CD4-positive, alpha-beta T cell treated with Interleukin-21 for 1 hour (primary cell): Measurements from ENCODE around the gene PPP1R12B.
A peak's percentile ranks its signal among the peaks of the same experiment; 100 is the strongest.
"Not testable (repeated sequence)": the region's sequence is repeated elsewhere in the genome, so short reads cannot be mapped to it uniquely, and the experiment has no call there.

Source experiments
- DNase-seq: peaks from one replicate; pipeline ENCODE4 v3.0.0-alpha.2; 2020

PPP1R12B gene

GRCh38 chr1:202349206-202349928 lies 868 bp downstream of the PPP1R12B start:
- DNase-seq = peak; percentile 42

DNA sequence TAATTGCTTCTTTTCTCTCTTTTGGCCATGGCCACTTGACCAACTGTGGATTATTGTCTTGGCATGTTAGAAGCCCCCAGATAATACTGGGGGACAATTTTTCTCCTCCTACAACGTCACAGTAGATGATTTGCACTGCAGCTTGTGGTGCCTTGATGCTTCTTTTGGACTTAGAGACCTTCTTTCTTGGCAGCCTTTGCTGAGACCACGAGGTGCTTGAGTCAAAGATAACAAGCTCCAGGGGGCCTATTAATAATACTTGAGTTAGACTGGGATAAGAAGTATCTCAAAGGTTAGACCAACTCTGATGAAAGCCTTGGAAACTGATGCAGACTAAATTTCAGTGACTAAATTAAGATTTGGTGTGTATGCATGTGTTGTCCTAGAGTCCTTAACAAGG lies 3.2 kb downstream of the PPP1R12B start:
- no peak for DNase-seq

GRCh38 chr1:202352583-202353197 lies 4.2 kb downstream of the PPP1R12B start:
- DNase-seq = not testable (repeated sequence)

- DNase-seq = no peak
Measured at GRCh38 chr1:202355944-202356553, 7.5 kb downstream of the PPP1R12B start.

DNA sequence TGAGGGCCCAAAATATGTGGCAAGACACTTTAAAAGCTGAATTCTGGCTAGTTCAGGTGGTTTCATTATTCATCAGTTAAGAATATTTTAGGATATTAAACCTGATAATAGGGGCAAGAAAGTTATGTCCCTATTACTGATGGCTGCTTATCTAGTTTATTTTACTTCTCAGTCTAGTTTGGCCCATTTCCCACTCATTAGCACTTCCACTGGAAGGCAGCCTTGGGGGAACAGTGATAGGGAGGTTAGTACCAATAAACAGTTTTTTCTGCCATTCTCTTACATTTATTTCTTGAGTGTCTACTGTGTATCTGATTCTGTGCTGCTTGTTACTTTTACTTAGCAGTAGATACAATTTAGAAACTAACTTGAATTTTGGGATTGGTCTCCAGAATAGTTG lies 9.0 kb downstream of the PPP1R12B start:
- no peak for DNase-seq

DNA sequence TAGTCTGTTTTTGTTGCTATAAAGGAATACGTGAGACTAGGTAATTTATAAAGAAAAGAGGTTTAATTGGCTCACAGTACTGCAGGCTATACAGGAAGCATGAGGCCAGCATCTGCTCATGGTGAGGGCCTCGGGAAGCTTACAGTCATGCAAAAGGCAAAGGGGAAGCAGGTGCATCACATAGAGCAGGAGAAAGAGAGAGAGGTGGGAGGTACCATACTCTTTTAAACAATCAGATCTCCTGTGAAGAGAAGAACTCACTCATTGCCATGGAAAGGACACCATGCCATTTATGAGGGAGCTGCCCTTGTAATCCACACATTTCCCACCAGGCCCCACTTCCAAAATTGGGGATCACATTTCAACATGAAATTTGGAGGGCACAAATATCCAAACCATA lies 12.7 kb downstream of the PPP1R12B start:
- no peak for DNase-seq

GRCh38 chr1:202361701-202362100 lies 13.2 kb downstream of the PPP1R12B start:
- DNase-seq = no peak

GRCh38 chr1:202362212-202362611 lies 13.7 kb downstream of the PPP1R12B start:
- no peak for DNase-seq

DNA sequence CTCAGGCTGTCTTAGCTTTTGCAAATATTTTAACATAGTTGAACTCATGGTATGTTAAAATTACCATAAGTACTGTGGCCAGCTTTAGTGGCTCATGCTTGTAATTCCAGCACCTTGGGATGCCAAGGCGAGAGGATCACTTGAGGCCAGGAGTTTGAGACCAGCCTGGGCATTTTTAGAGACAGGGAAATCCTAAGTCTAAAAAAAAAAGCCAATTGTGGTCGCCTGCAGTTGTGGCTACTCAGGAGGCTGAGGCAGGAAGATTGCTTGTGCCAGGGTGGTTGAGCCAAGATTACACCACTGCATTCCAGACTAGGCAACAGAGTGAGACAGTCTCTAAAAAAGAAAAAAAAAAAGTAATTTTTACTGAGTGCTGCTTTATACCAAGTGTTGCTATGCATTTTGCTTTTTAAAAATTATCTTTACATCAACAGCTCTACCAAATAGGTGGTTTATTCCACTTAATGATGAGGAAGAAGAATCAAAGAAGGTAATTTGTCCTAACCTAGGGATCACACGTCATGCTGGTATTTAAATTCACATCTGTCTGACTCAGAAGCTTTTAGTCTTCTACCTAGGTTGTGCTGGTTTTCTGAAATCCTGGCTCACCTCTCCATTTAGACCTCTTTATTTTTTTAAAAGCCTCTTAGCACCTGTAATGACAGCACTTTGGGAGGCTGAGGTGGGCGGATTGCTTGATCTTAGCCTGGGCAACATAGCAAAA lies 16.8 kb downstream of the PPP1R12B start:
- DNase-seq = no peak

- no peak for DNase-seq
Measured at GRCh38 chr1:202367271-202367670, 18.8 kb downstream of the PPP1R12B start.

DNA sequence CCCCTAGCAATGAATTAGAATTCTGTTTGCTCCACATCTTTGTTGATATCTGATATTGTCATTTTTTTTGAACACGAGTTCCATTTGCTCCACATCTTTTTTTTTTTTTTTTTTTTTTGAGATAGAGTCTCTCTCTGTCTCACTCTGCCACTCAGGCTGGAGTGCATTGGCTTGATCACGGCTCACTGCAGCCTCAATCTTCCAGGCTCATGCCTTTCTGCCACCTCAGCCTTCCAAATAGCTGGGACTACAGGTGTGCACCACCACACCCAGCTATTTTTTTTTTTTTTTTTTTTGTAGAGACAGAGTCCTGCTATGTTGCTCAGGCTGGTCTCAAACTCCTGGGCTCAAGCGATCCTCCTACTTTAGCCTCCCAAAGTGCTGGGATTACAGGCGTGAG lies 22.4 kb downstream of the PPP1R12B start:
- DNase-seq = not testable (repeated sequence)

DNA sequence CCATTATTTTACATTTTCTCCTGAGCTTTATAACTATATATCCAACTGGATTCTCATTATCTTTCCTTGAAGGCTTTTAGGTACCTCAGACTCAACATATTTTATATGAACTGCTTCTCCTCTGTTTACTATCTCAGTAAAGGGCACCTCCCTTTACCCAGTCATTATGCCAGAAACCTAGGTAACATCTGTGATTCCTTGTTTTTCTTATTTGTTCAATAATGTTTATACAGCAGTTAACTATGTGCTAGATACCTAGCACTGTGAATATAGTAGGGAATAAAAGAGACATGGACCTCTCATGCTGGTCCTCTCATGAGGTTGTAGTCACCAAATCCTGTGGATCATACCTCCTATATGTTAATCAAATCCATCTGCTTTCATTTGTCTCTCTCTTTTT lies 25.6 kb downstream of the PPP1R12B start:
- no peak for DNase-seq

DNA sequence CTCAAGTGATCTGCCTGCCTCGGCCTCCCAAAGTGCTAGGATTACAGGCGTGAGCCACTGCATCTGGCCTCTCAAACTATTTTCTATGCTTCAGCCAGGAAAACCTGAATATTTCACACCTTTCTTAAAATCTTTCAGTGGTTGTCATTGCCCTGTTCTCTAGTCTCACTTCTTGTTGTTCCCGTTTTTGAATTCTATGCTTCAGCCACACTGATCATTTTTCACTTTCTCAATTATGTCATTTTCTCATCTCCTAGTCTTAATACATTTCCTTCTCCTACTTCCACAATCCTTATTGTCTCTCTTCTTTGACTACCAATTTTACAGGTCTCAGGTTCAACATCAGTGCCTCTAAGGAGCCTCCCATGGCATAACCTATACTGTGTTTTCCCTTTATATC lies 26.7 kb downstream of the PPP1R12B start:
- not testable (repeated sequence) for DNase-seq

DNA sequence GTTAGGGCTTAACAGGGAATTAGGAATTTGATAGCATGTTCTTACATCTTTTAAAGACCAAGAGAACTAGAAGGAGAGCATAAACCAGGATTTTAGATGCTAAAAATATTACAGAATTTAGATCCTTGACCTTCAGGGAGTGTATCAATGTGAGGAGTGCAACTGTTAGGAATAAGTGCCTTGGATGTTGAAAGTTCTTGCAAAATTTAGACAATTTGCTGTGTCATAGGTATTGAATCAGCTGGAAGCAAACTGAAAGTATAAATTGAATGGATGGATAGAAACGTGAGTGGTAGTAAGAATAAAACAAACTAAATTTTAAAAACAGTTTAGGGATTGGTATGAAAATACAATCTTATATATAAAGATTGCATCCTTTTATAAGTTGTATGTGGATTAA lies 27.7 kb downstream of the PPP1R12B start:
- DNase-seq = no peak

DNA sequence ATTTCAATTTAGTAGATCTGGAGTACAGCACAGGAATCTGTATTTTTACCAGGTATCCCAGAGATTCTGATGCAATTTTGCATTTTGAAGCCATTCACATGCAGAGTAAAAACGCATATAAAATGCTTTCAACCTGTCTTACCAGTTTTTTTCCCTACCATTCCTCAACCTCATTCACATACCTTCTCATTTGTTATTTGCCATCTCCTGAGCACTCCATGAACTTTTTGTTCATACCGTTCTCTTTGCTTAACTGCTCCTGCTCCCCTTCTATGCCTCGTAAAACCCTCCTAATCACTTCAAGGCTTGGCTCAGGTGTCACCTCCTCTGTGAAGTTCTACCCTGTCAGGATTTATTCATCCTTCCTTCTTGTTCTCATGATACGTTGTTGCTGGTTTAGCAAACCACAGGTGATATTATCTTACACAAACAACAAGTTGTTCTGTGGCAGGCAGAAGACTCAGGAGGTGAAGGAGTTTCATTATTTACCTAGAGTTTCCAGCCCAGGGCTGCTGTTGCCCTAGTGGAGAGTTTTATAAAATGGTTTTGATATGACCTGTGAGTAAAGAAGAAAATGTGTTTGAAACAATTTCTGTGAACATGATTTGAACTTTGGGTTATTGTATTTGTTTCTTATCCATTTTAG lies 31.5 kb downstream of the PPP1R12B start:
- DNase-seq = peak; percentile 22

DNA sequence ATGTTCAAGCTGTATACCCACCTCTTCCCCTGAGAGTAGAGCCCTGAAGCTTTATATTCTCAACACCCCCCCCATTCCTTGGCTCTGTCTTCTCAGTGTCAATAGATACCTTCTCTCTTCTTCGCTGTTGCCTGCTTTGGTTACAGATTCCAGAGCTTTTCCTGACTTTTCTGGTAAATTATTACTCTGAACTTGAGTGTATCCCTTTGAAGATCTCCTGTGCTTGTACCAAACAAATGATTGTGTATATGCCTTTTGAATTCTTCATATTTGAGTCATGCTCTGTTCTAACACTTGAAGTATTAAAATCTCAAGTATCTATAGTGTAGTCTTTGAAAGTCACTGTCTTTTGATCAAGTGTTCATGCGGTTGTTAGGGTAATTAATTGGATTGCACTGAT lies 32.0 kb downstream of the PPP1R12B start:
- not testable (repeated sequence) for DNase-seq

- DNase-seq = not testable (repeated sequence)
Measured at GRCh38 chr1:202381867-202382266, 33.4 kb downstream of the PPP1R12B start.

DNA sequence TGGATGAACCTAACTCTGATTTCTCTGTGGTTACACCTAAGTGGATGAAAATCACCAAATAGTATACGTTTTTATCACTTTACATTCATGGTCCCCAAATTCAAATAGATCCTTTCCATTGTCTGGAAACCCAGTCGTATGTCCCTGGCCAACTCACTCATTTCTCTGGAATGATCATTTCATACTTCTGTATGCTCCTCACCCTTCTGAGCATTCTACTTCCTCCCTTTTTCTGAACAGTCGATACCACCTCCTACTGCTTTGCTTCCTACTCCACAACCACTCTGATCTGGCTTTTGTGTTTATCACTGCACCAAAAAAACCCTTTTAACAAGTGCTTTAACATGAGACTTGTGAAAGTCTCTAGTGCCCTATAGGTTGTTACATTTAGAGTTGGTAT lies 47.3 kb downstream of the PPP1R12B start:
- not testable (repeated sequence) for DNase-seq

GRCh38 chr1:202397256-202397655 lies 48.8 kb downstream of the PPP1R12B start:
- DNase-seq = no peak

- DNase-seq = not testable (repeated sequence)
Measured at GRCh38 chr1:202398439-202398838, 49.9 kb downstream of the PPP1R12B start.

DNA sequence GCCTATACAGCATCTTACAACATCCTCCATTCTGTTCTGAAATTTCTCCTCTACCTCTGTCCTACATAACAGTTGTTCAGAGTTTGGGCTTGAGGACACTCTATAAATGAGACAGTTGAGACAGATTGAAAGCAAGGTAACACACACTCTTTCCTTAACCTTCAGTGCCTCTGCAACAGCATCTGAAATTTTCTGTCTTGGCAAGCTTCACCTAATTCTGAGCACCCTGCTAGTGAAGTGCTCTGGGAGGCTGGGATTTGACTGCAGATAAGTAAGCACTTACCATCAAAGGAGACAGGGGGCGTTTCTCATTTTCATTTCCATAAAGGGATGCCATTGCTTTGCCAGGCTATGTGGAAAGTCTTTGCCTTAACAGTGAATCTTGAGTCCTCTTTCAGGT lies 53.3 kb downstream of the PPP1R12B start:
- not testable (repeated sequence) for DNase-seq

DNA sequence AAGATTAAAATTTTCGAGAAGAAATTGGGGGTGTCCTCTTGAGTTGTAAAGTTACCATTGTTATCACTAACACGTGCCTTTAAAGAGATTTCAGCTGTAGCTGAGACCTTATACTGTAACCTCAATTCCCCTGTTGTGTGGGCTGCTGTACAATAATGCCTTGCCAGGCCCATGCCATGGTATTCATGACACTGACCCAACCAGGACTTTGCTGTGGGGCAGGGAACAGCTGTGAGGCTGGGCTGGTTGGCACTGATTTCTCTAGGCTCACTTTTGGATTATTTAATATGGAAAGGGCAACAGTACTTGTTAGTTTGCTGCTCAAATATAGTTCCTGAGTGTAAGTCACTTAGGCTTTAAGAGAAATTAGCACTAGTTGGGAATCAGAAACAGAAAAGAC lies 54.9 kb downstream of the PPP1R12B start:
- not testable (repeated sequence) for DNase-seq

GRCh38 chr1:202405928-202406327 lies 57.4 kb downstream of the PPP1R12B start:
- no peak for DNase-seq
